Panc1 (cell line): ENCODE measurements around the gene OVAAL. TPM values are rescaled to one million over a fixed set of nuclear protein-coding genes. Genes with fewer than 3 reads are reported as not detected.

Source experiments
- ATAC-seq: fragments of 200-7000 bp; cut with Tn5 transposase; 2 replicates; pipeline ENCODE4 v1.9.1; 2020; ENCODE audit warnings: mild to moderate bottlenecking, moderate library complexity
- BruUV-seq: library from RNA; stranded (reverse); fragments of 400-500 nt; replicated peaks from 2 replicates; lab custom pipeline; 2021; lab: Mats Ljungman, UMichigan
- CTCF ChIA-PET: fragments of 300-600 bp; sonication (Branson Sonifier 250); formaldehyde crosslinking; loops from one replicate; lab custom pipeline; 2022; ENCODE audit warnings: antibody characterized with exemption; lab: Charles Lee
- POLR2A ChIA-PET: fragments of 300-600 bp; sonication (Branson Sonifier 250); formaldehyde crosslinking; loops from one replicate; lab custom pipeline; 2022; ENCODE audit warnings: antibody characterized with exemption; lab: Charles Lee
- DNase-seq: peaks from one replicate; pipeline ENCODE4 v3.0.0-alpha.2; 2010; ENCODE audit warnings: low read depth, low spot score
- H3K27ac ChIP-seq: 2 replicates; pipeline ENCODE4 v1.5.1; 2011; ENCODE audit warnings: mild to moderate bottlenecking, low read length, inconsistent platforms
- H3K27me3 ChIP-seq: fragments of 200-500 bp; sonication (Bioruptor generic); 2 replicates; pipeline ENCODE4 v1.6.0; 2014; ENCODE audit warnings: low read length, inconsistent platforms; ENCODE audit not compliant: control insufficient read depth, insufficient read depth
- H3K36me3 ChIP-seq: fragments of 200-500 bp; sonication (Bioruptor generic); 2 replicates; pipeline ENCODE4 v1.5.1; 2014; ENCODE audit warnings: inconsistent platforms, mild to moderate bottlenecking, low read length, moderate library complexity; ENCODE audit not compliant: control insufficient read depth, insufficient read depth
- H3K4me1 ChIP-seq: 2 replicates; pipeline ENCODE4 v1.5.1; 2011; ENCODE audit warnings: inconsistent platforms, mild to moderate bottlenecking, low read length, moderate library complexity; ENCODE audit not compliant: control insufficient read depth, insufficient read depth
- H3K4me3 ChIP-seq, 2 experiments: 2 replicates each; pipeline ENCODE4 v1.5.1; 2011 to 2012; ENCODE audit warnings: low read depth in 2 of 2, low read length in 2 of 2, mild to moderate bottlenecking in 2 of 2, inconsistent platforms in 1 of 2, moderate library complexity in 1 of 2
- H3K9me3 ChIP-seq: fragments of 200-500 bp; sonication (Bioruptor generic); 2 replicates; pipeline ENCODE4 v1.5.1; 2014; ENCODE audit warnings: low read depth, mild to moderate bottlenecking, inconsistent platforms, low read length, moderate library complexity; ENCODE audit not compliant: control insufficient read depth, insufficient read depth
- POLR2AphosphoS5 ChIP-seq: IDR thresholded peaks from 2 replicates; pipeline ENCODE4 v1.6.1; 2012; ENCODE audit warnings: mild to moderate bottlenecking, low read depth, low read length, moderate library complexity
- SIN3A ChIP-seq: IDR thresholded peaks from 2 replicates; pipeline ENCODE4 v1.6.1; 2012; ENCODE audit warnings: low read depth, mild to moderate bottlenecking, low read length, moderate library complexity, borderline replicate concordance; ENCODE audit not compliant: insufficient read depth
- TCF7L2 ChIP-seq: IDR thresholded peaks from 2 replicates; pipeline ENCODE4 v1.6.1; 2011; ENCODE audit warnings: mild to moderate bottlenecking, low read depth, low read length, inconsistent platforms
- in situ Hi-C: cut with HindIII; loops from 2 replicates; pipeline ENCODE4 v1.10.0; 2016; ENCODE audit warnings: low sequenced_read_pairs, low pct_unique_long_range_greater_than_20kb
- intact Hi-C: fragments of 100-400 bp; cut with micrococcal nuclease; formaldehyde crosslinking; loops from one replicate; pipeline ENCODE4 v1.10.0; 2022; ENCODE audit not compliant: unreplicated experiment
- total RNA-seq: library from RNA; stranded (reverse); gene quantifications from one replicate; pipeline ENCODE4 v1.2.1, GENCODE V29; 2021; ENCODE audit not compliant: unreplicated experiment
- TF ChIP-seq, protein P1 (sequence below), 2 experiments: IDR thresholded peaks; 2 replicates each; pipeline ENCODE4 v1.6.1; 2011 to 2012; ENCODE audit warnings: low read depth in 2 of 2, control low read depth in 1 of 2, low read length in 1 of 2, mild to moderate bottlenecking in 1 of 2, moderate library complexity in 1 of 2; ENCODE audit not compliant: insufficient read depth in 1 of 2
- TF ChIP-seq, protein P2 (sequence below): fragments of 450-650 bp; IDR thresholded peaks from 2 replicates; pipeline ENCODE4 v1.5.1; 2017; ENCODE audit warnings: mild to moderate bottlenecking

Gene OVAAL
- total RNA-seq, 1 experiment from 2014 or later: not detected

DNA sequence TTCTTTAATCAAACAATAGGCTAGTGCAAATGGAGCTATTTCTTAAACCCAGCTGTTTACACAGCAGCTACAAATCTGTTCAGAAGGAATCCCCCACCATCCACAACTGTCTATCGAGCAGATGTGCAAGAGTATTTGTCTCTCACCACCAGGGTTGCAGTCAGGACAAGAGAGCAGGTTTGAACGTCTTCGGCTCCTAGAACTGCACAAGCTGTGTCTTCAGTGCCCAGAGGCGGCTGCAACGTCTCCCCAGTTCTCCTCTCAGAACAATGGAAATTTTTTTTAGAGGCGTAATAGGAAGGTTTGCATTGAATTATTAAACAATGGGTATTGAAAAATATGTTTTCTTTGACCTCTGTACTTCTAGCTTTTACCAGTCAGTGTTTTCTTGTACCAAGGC, 7.3 kb downstream of the OVAAL start:
- POLR2A ChIA-PET: no interaction called here
- Histone ChIP-seq H3K4me3 (no peak overlapping the region), H3K36me3 (no peaks in the 10 kb centered on the region), H3K4me1 (no peaks in the 10 kb centered on the region; the same call in 1 of the 2 replicates), H3K27ac (no peak overlapping the region), H3K27me3 (no peaks in the 10 kb centered on the region; the same call in 1 of the 2 replicates), H3K9me3 (no peaks in the 10 kb centered on the region)
- in situ Hi-C loops: no loop called here
- intact Hi-C loops: no loop called here
- no peak for ATAC-seq
- BruUV-seq: no TSS peak
- CTCF ChIA-PET: no interaction called here
- no peak for DNase-seq
- TF ChIP-seq POLR2AphosphoS5: no peak
- no peak for TF ChIP-seq TCF7L2
- no peak for TF ChIP-seq SIN3A
- TF ChIP-seq, protein P1, sequence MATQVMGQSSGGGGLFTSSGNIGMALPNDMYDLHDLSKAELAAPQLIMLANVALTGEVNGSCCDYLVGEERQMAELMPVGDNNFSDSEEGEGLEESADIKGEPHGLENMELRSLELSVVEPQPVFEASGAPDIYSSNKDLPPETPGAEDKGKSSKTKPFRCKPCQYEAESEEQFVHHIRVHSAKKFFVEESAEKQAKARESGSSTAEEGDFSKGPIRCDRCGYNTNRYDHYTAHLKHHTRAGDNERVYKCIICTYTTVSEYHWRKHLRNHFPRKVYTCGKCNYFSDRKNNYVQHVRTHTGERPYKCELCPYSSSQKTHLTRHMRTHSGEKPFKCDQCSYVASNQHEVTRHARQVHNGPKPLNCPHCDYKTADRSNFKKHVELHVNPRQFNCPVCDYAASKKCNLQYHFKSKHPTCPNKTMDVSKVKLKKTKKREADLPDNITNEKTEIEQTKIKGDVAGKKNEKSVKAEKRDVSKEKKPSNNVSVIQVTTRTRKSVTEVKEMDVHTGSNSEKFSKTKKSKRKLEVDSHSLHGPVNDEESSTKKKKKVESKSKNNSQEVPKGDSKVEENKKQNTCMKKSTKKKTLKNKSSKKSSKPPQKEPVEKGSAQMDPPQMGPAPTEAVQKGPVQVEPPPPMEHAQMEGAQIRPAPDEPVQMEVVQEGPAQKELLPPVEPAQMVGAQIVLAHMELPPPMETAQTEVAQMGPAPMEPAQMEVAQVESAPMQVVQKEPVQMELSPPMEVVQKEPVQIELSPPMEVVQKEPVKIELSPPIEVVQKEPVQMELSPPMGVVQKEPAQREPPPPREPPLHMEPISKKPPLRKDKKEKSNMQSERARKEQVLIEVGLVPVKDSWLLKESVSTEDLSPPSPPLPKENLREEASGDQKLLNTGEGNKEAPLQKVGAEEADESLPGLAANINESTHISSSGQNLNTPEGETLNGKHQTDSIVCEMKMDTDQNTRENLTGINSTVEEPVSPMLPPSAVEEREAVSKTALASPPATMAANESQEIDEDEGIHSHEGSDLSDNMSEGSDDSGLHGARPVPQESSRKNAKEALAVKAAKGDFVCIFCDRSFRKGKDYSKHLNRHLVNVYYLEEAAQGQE (IDR thresholded peaks at IDR 0.05; ENCODE audit: insufficient read depth in 1 of 2, low read depth in 2 of 2, low read length in 1 of 2): no peak
- TF ChIP-seq, protein P2, sequence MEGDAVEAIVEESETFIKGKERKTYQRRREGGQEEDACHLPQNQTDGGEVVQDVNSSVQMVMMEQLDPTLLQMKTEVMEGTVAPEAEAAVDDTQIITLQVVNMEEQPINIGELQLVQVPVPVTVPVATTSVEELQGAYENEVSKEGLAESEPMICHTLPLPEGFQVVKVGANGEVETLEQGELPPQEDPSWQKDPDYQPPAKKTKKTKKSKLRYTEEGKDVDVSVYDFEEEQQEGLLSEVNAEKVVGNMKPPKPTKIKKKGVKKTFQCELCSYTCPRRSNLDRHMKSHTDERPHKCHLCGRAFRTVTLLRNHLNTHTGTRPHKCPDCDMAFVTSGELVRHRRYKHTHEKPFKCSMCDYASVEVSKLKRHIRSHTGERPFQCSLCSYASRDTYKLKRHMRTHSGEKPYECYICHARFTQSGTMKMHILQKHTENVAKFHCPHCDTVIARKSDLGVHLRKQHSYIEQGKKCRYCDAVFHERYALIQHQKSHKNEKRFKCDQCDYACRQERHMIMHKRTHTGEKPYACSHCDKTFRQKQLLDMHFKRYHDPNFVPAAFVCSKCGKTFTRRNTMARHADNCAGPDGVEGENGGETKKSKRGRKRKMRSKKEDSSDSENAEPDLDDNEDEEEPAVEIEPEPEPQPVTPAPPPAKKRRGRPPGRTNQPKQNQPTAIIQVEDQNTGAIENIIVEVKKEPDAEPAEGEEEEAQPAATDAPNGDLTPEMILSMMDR: no peak

DNA sequence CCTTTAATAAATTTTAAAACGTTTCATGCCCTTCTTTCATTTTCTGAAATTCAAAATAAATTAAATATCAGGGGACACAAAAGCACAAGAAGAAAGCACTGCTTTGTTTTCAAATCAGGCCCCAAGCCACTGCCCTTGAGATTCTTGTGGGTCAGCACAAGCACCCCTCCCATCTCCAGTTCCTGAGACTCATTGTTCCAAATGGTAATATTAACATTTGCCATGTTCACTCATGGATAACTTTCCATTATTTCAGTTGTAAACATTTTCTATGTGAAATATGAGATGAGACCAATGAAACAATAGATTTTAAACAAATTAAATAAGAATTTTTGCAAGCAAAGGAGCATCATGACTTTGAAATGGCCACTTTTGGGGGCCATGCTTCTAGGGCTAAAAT, 7.7 kb downstream of the OVAAL start:
- no peak for DNase-seq
- no peaks in the 10 kb centered on the region; the same call in 1 of the 2 replicates for H3K27me3 ChIP-seq
- H3K27ac ChIP-seq: no peak overlapping the region
- no peaks in the 10 kb centered on the region for H3K9me3 ChIP-seq
- no peak for ATAC-seq
- no peaks in the 10 kb centered on the region; the same call in 1 of the 2 replicates for H3K4me1 ChIP-seq
- H3K36me3 ChIP-seq: no peaks in the 10 kb centered on the region
- POLR2A ChIA-PET: no interaction called here
- CTCF ChIA-PET: no interaction called here
- TF ChIP-seq, protein P2: no peak
- TF ChIP-seq, protein P1 (IDR thresholded peaks at IDR 0.05; ENCODE audit: insufficient read depth in 1 of 2, low read depth in 2 of 2, low read length in 1 of 2): no peak
- TF ChIP-seq SIN3A (no peak), POLR2AphosphoS5 (no peak), TCF7L2 (no peak)
- in situ Hi-C loops (no loop called here), intact Hi-C loops (no loop called here)
- no peak overlapping the region for H3K4me3 ChIP-seq
- no TSS peak for BruUV-seq
